IMR-90 (cell line): Measurements from ENCODE around the gene C12orf57. TPM values are rescaled to one million over a fixed set of nuclear protein-coding genes. Genes with fewer than 3 reads are reported as not detected.

ENCODE experiments used
- ATAC-seq: fragments of 200-7000 bp; cut with Tn5 transposase; 2 replicates; pipeline ENCODE4 v1.9.1; 2020; ENCODE audit warnings: low read depth, mild to moderate bottlenecking, moderate library complexity
- BruUV-seq: library from RNA; stranded (reverse); fragments of 400-500 nt; replicated peaks from 2 replicates; lab custom pipeline; 2021; lab: Mats Ljungman, UMichigan
- CTCF ChIA-PET: fragments of 300-600 bp; formaldehyde crosslinking; extraction: SDS; loops from one replicate; lab custom pipeline; 2021; ENCODE audit warnings: antibody characterized with exemption; lab: Yijun Ruan, JAX
- POLR2A ChIA-PET: fragments of 300-600 bp; sonication (Branson Sonifier 250); formaldehyde crosslinking; loops from one replicate; lab custom pipeline; 2022; ENCODE audit warnings: antibody characterized with exemption; ENCODE audit not compliant: unreplicated experiment; lab: Charles Lee
- DNase-seq: peaks from one replicate; pipeline ENCODE4 v3.0.0; 2013
- H2AFZ ChIP-seq: replicated peaks from 2 replicates; pipeline ENCODE3; 2013; ENCODE audit warnings: low read length, mild to moderate bottlenecking; ENCODE audit not compliant: poor library complexity
- H2AK5ac ChIP-seq: 2 replicates; pipeline ENCODE4 v1.6.1; 2013; ENCODE audit warnings: low read depth, low read length, inconsistent platforms
- H2AK9ac ChIP-seq: replicated peaks from 2 replicates; pipeline ENCODE3; 2013; ENCODE audit warnings: mild to moderate bottlenecking, low read depth, low read length, moderate library complexity; ENCODE audit not compliant: poor library complexity
- H2BK120ac ChIP-seq: 2 replicates; pipeline ENCODE4 v1.6.1; 2013; ENCODE audit warnings: low read depth, low read length, inconsistent platforms
- H2BK15ac ChIP-seq: 3 replicates; pipeline ENCODE4 v1.6.1; 2013; ENCODE audit warnings: low read depth, low read length, inconsistent platforms
- H2BK20ac ChIP-seq: 2 replicates; pipeline ENCODE4 v1.6.1; 2013; ENCODE audit warnings: low read depth, mild to moderate bottlenecking, inconsistent platforms, low read length, moderate library complexity
- H2BK5ac ChIP-seq: 2 replicates; pipeline ENCODE4 v1.6.1; 2013; ENCODE audit warnings: mild to moderate bottlenecking, low read depth, low read length, inconsistent platforms; ENCODE audit not compliant: poor library complexity, severe bottlenecking
- H3K14ac ChIP-seq: replicated peaks from 2 replicates; pipeline ENCODE4 v1.6.1; 2013; ENCODE audit warnings: low read depth, low read length, inconsistent platforms
- H3K18ac ChIP-seq: 2 replicates; pipeline ENCODE4 v1.6.1; 2013; ENCODE audit warnings: low read depth, low read length, control low read depth
- H3K23ac ChIP-seq: 2 replicates; pipeline ENCODE4 v1.6.1; 2013; ENCODE audit warnings: low read depth, low read length, inconsistent platforms
- H3K27ac ChIP-seq: 2 replicates; pipeline ENCODE4 v1.5.1; 2013; ENCODE audit warnings: mild to moderate bottlenecking, control low read depth, low read length; ENCODE audit not compliant: insufficient read depth
- H3K27me3 ChIP-seq: 2 replicates; pipeline ENCODE4 v1.6.1; 2013; ENCODE audit warnings: low read length; ENCODE audit not compliant: control insufficient read depth, insufficient read depth
- H3K36me3 ChIP-seq: 2 replicates; pipeline ENCODE4 v1.6.1; 2013; ENCODE audit warnings: low read length, mixed read lengths; ENCODE audit not compliant: control insufficient read depth, insufficient read depth
- H3K4ac ChIP-seq: 2 replicates; pipeline ENCODE4 v1.6.1; 2013; ENCODE audit warnings: low read depth, low read length, inconsistent platforms
- H3K4me1 ChIP-seq: 2 replicates; pipeline ENCODE4 v1.6.1; 2013; ENCODE audit warnings: low read length, mixed read lengths; ENCODE audit not compliant: control insufficient read depth, insufficient read depth
- H3K4me2 ChIP-seq: 2 replicates; pipeline ENCODE4 v1.6.1; 2013; ENCODE audit warnings: low read depth, mild to moderate bottlenecking, control low read depth, low read length, moderate library complexity
- H3K4me3 ChIP-seq: 2 replicates; pipeline ENCODE4 v1.5.1; 2013; ENCODE audit warnings: low read depth, mild to moderate bottlenecking, control low read depth, low read length, moderate library complexity; ENCODE audit not compliant: insufficient read depth
- H3K56ac ChIP-seq: 2 replicates; pipeline ENCODE4 v1.6.1; 2013; ENCODE audit warnings: low read length, inconsistent platforms; ENCODE audit not compliant: insufficient read depth; ENCODE audit errors: extremely low read depth
- H3K79me1 ChIP-seq, 2 experiments: 2 replicates each; pipeline ENCODE4 v1.6.1; 2013; ENCODE audit warnings: low read length in 2 of 2, inconsistent platforms in 1 of 2, low read depth in 1 of 2
- H3K9ac ChIP-seq: 2 replicates; pipeline ENCODE4 v1.6.1; 2013; ENCODE audit warnings: low read depth, low read length, control low read depth
- H3K9me1 ChIP-seq: 2 replicates; pipeline ENCODE4 v1.6.1; 2013; ENCODE audit warnings: low read length, inconsistent platforms; ENCODE audit not compliant: insufficient read depth
- H3K9me3 ChIP-seq: 2 replicates; pipeline ENCODE4 v1.6.1; 2013; ENCODE audit warnings: low read length; ENCODE audit not compliant: control insufficient read depth, insufficient read depth
- H4K20me1 ChIP-seq: 2 replicates; pipeline ENCODE4 v1.6.1; 2013; ENCODE audit warnings: low read length, inconsistent platforms; ENCODE audit not compliant: insufficient read depth
- H4K5ac ChIP-seq: 2 replicates; pipeline ENCODE4 v1.6.1; 2013; ENCODE audit warnings: mild to moderate bottlenecking, low read depth, low read length, control low read depth
- H4K8ac ChIP-seq, 2 experiments: 2 replicates each; pipeline ENCODE4 v1.6.1; 2013; ENCODE audit warnings: low read depth in 2 of 2, low read length in 2 of 2, control low read depth in 1 of 2, inconsistent platforms in 1 of 2
- H4K91ac ChIP-seq: 2 replicates; pipeline ENCODE4 v1.6.1; 2013; ENCODE audit warnings: low read depth, low read length, inconsistent platforms; ENCODE audit not compliant: insufficient read depth
- BHLHE40 ChIP-seq: fragments of 150-350 bp; IDR thresholded peaks from 2 replicates; pipeline ENCODE4 v1.6.1; 2016; ENCODE audit warnings: mild to moderate bottlenecking, low read depth, low read length
- ELK1 ChIP-seq: fragments of 150-350 bp; IDR thresholded peaks from 2 replicates; pipeline ENCODE4 v1.6.1; 2016; ENCODE audit warnings: low read depth, mild to moderate bottlenecking, low read length, moderate library complexity, borderline replicate concordance
- MAZ ChIP-seq: IDR thresholded peaks from 2 replicates; pipeline ENCODE4 v1.6.1; 2012; ENCODE audit warnings: low read depth, mild to moderate bottlenecking, low read length, improper control_type of control experiment, moderate library complexity, borderline replicate concordance
- MXI1 ChIP-seq: IDR thresholded peaks from 2 replicates; pipeline ENCODE4 v1.6.1; 2012; ENCODE audit warnings: low read depth, mild to moderate bottlenecking, low read length, moderate library complexity, borderline replicate concordance
- POLR2A ChIP-seq: IDR thresholded peaks from 2 replicates; pipeline ENCODE4 v1.6.1; 2012; ENCODE audit warnings: mild to moderate bottlenecking, low read depth, low read length
- RAD21 ChIP-seq: IDR thresholded peaks from 2 replicates; pipeline ENCODE4 v1.6.1; 2012; ENCODE audit warnings: low read length, improper control_type of control experiment
- RCOR1 ChIP-seq: IDR thresholded peaks from 2 replicates; pipeline ENCODE4 v1.6.1; 2012; ENCODE audit warnings: mild to moderate bottlenecking, low read length, improper control_type of control experiment; ENCODE audit not compliant: insufficient replicate concordance
- SMC3 ChIP-seq: fragments of 150-350 bp; IDR thresholded peaks from 2 replicates; pipeline ENCODE4 v1.6.1; 2016; ENCODE audit warnings: low read depth, mild to moderate bottlenecking, antibody characterized with exemption, low read length, moderate library complexity
- USF2 ChIP-seq: fragments of 150-350 bp; IDR thresholded peaks from 2 replicates; pipeline ENCODE4 v1.6.1; 2017; ENCODE audit warnings: mild to moderate bottlenecking, antibody characterized with exemption, low read length, low read depth
- WGBS, 2 experiments: methylation state at CpG; one replicate each; pipeline versions ENCODE4 v1.1.5 to v1.1.7; 2013; ENCODE audit warnings: missing lambda C conversion rate in 2 of 2; ENCODE audit not compliant: insufficient read length in 1 of 2; ENCODE audit errors: extremely low coverage in 2 of 2; 5-methylcytosine and 5-hydroxymethylcytosine counted together
- dilution Hi-C: fragments of 300-500 bp; cut with HindIII; formaldehyde crosslinking; loops from one replicate; pipeline ENCODE4 v1.14.3; 2018; ENCODE audit warnings: low sequenced_read_pairs; ENCODE audit not compliant: unreplicated experiment
- in situ Hi-C: fragments of 300-500 bp; cut with MboI; formaldehyde crosslinking; loops from 3 replicates; pipeline ENCODE4 v1.14.3; 2019; ENCODE audit warnings: low sequenced_read_pairs, inconsistent platforms, mixed read lengths
- intact Hi-C: fragments of 100-400 bp; cut with micrococcal nuclease; formaldehyde crosslinking; loops from 2 replicates; pipeline ENCODE4 v1.10.0; 2022
- polyA plus RNA-seq, 3 experiments: library from polyadenylated mRNA; depleted of rRNA; stranded (reverse); fragments of >200 nt; gene quantifications; 2 replicates each; pipeline ENCODE4 v1.2.3, GENCODE V29; 2012; ENCODE audit warnings: low replicate concordance in 1 of 3
- total RNA-seq: library from RNA; depleted of rRNA; stranded (reverse); fragments of >200 nt; gene quantifications from 2 replicates; pipeline ENCODE4 v1.2.3, GENCODE V29; 2012

The C12orf57 gene
- total and polyA plus RNA-seq, 2 of the 4 experiments (the other 2 are of a cell fraction) = 238 to 530 TPM

GRCh38 chr12:6935371-6936193, 8.2 kb upstream of the C12orf57 start (continued):
- no peak for TF ChIP-seq POLR2A

GRCh38 chr12:6936194-6936635, 7.6 kb upstream of the C12orf57 start:
- DNase-seq = no peak
- H2AK9ac ChIP-seq = peak overlapping the region; percentile 58
- no peak overlapping the region for H4K5ac ChIP-seq
- H3K4me2 ChIP-seq = no peak overlapping the region
- peaks cover 37% of the 10 kb centered on the region for H4K20me1 ChIP-seq
- no peak overlapping the region for H2AK5ac ChIP-seq
- H3K18ac ChIP-seq = no peak overlapping the region
- H3K79me1 ChIP-seq = peaks cover 13 to 70% of the 10 kb centered on the region in 2 experiments; a peak in 3 of 4 replicates
- ChIA-PET POLR2A (no interaction called here), CTCF (no interaction called here)
- H2BK120ac ChIP-seq = no peak overlapping the region
- H3K4ac ChIP-seq = no peak overlapping the region
- no peak overlapping the region for H2BK15ac ChIP-seq
- ATAC-seq = no peak
- no peak overlapping the region for H2BK20ac ChIP-seq
- H3K36me3 ChIP-seq = peaks cover 57% of the 10 kb centered on the region
- no peak overlapping the region for H2AFZ ChIP-seq
- H3K27me3 ChIP-seq = no peaks in the 10 kb centered on the region
- in situ Hi-C loops = no loop called here
- peaks cover 5% of the 10 kb centered on the region; the same call in 1 of the 2 replicates for H3K9me1 ChIP-seq
- WGBS, 2 experiments = 100% methylated on average over 1 of the region's 3 CpGs; no CpG with 5 or more reads in 1 of the 2 experiments
- H3K27ac ChIP-seq = no peak overlapping the region
- no peak overlapping the region for H3K56ac ChIP-seq
- no TSS peak for BruUV-seq
- TF ChIP-seq MAZ (no peak), BHLHE40 (no peak), POLR2A (no peak), RCOR1 (no peak), MXI1 (no peak), SMC3 (no peak), USF2 (no peak), ELK1 (no peak), RAD21 (no peak)
- no peaks in the 10 kb centered on the region for H3K9me3 ChIP-seq
- H2BK5ac ChIP-seq = no peak overlapping the region
- H3K4me1 ChIP-seq = peaks cover 9% of the 10 kb centered on the region
- H3K23ac ChIP-seq = no peak overlapping the region
- no peak overlapping the region for H4K91ac ChIP-seq
- H3K4me3 ChIP-seq = no peak overlapping the region
- dilution Hi-C loops = no loop called here
- no peak overlapping the region for H3K9ac ChIP-seq
- H3K14ac ChIP-seq = no peak overlapping the region
- H4K8ac ChIP-seq = no peak overlapping the region
- intact Hi-C loops = no loop called here
